ENCODE data around the gene JAK3.

The JAK3 gene

DNA sequence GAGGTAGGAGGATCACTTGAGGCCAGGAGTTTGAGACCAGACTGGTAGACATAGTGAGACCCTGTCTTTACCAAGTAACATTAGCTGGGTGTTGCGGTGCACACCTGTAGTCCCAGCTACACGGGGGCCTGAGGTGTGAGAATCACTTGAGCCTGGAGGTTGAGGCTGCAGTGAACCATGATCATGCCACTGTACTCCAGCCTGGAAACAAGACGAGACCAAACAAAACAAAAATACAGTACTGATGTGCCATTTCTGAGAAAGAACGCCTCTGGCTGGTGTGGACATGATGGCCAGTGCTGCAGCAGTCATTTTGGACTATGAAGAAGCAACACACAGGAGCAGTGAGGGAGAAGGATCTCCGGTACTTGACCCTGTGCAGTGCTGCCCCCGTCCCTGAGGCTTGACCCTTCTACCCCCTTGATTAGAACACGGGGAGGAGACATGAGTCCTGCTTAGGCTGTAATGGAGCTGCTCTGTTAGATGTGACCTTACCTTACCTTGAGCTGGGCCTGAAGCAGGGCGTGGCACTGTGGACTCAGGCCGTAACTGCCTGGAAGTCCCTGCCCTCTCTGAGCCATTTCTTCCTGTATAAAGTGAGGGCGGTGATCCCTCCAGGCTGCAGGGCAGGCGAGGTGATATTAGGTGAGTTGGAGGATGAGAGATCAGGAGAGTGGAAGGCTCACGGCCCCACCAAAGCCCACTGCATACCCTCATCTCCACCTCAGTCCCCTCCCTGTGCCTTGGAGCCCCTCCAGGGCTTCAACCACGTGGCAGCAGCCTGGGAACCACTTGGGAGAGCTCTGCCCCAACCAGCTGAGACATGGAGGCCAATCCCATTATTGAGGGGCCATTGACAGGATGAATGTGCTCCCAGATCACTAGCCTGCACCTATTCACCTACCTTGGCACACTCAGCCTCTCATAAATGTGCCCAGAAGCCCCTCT is 17.9 kb upstream of the JAK3 start:
- no peak for DNase-seq

DNA sequence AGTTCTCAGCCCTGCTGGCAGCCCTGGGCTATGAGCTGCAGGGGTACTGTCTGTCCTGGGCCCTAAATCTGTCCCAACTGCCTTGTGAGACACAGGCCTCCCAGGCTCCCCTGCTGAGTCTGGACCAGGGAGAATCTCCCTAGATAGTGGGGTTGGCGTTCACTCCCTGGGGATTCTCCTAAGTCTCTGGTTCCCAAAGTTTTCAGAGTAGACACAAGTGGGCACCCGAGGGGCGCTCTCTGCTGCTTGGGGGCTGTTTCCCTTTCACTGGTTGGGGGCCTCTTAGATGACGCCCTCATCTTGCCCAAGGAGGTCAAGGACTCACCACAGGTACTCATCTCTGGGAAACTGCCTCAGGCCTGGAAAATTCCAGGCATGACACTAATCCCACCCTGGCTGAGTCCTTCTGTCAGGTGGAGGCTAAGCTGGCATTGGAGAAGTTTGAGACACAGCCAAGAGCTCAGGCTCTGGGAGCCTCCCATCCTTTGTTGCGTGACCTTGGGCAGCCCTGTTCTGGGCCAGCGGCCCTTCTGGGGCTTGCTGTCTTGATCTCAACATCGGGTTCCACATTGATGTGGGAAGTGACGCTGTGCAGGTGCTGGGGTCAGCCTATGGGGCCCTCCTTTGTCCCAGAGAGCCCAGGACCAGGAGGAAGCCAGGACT is 15.9 kb upstream of the JAK3 start:
- DNase-seq = no peak

DNA sequence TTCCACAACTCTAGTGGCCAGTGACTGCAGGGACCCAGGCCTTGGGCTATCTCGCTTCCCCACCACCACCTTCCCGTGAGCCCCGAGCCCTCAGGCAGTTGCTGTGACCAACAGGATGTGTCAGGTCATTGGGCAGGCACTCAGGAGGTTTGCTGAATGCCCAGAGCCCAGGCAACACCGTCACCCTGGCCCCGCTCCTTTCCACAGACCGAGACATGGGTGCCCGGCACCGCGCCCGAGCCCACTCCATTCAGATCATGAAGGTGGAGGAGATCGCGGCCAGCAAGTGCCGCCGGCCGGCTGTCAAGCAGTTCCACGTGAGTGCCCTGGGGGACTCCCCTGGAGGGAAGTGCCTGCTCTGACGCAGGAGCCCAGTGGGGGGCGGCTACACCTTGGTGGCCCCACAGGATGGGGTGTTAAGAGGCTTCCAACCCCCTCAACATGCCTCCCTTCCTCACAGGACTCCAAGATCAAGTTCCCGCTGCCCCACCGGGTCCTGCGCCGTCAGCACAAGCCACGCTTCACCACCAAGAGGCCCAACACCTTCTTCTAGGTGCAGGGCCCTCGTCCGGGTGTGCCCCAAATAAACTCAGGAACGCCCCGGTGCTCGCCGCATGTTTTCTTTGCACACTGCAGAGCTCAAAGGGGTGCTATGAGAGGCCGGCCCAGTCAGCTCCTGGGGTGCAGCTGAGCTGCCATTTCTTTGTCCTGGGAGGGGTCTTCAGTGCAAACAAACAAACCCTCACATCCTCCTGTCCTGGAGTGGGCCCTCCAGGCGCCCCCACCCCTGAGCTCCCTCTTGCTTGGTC is 15.1 kb upstream of the JAK3 start:
- DNase-seq = no peak

DNA sequence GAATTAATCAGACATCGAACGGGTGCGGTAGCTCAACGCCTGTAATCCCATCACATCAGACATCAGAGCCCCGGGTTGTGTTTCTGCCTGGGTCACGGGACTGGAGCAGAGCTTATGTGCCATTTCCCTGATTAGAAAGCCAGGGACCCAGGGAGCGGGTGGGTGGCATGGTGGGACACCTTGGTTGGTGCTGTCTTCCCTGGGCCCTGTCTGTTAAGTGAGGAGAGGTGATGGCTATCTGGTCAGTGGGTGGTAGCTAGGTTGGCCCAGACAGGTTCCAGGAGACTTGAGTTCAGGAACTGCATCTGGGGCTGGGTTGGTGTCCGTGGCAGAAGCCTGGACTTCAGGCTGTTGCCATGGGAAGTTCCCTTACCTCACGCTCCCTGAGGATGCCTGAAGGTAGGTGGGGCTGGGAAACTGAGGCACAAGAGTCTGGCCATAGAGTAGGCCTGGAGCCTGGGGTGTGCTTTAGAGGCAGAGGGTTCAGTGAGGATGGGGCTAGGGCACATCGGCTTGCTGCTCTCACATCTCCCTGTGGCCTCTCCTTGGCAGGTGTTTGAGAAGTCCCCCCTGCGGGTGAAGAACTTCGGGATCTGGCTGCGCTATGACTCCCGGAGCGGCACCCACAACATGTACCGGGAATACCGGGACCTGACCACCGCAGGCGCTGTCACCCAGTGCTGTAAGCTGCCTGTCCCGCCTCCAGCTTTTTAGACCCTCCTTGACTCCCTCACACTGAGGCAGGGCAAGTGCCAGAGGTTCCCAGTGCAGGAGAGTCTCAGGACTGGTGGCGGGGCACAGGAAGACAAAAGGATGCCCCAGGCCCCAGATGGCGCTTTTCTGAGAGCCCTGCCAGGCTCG is 14.0 kb upstream of the JAK3 start:
- no peak for DNase-seq

DNA sequence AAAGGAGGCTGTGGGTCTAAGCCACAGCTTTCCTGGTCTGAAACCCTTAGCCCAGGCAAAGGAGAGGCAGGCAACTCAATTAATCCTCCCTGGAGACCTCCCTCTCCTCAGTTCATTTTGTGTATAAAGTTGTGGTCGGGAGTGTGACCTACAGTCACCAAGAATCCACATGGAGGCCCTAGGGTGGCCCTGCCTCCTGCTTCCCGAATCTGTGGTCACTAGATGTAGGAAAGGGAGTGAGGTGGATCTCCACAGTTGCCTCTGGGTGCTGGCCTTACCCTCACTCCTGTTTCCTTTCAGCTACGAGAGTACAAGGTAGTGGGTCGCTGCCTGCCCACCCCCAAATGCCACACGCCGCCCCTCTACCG is 13.2 kb upstream of the JAK3 start:
- no peak for DNase-seq

DNA sequence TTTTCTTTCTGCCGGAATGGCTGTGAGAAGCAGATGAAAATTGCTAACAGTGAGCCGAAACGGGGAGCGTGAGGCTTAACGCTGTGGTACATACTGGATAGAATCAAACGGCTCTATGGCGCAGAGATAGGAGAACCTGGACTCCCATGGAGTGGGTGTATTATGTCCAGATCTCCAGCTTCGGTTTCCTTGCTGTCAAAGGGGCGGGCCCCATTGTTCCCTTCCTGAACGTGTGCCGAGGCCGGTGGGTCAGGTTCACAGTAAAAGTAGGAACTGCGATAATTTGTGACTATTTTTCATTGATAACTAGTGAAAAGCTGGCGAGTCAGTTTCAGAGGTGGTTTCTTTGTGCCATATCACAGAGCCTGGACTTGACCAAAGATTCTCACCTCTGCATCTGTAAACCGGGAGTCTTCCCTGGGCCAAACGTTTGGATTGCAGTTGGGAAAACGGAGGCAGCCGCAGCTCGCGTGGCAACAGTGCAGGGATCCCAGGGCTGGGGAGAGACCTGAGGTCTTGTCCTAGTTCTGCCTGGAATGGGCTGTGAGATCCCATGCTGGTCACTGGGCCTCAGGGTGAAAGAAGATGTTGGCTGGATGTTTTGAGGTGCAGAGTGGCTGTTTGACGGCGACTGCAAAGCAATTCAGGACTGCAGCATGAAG is 12.7 kb upstream of the JAK3 start:
- no peak for DNase-seq

DNA sequence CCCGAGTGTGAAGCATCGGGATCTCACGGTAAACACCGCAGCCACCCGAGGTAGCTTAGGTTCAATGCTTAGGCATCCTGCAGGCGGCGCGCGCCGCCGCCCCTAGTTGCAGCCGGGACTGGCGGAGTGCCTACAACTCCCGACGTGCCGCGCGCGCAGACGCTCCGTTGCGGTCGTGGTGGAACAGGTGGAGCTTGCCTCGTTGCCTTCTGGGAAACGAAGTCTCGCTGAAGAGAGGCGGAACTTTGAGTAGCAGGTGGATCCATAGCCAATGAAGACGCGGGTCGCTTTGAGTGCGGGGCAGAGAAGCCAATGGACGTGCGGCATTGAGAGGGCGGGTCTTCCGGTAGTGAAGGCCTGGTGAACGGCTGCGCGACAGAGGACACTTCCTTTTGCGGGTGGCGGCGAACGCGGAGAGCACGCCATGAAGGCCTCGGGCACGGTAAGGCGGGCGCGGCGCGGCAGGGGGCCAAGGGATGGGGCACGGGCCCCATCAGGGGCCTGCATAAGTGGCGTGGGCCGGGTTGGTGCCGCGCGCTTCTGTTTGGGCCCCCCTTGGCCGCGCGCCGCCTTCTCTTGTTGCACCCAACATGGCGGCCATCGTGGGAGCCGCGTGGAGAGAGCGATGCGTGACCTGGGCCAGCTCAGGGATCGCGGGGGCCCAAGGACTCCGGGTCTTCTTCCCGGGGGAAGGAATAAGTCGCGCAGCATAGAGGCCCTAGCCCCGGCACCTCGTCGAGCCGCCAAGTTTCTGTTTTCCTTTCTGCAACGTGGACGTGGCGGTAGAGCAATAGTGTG is 11.9 kb upstream of the JAK3 start, which contains the start of gene RPL18A:
Gene RPL18A (plus strand): TSS at position 378 of the 798 bp plus-strand sequence. CDS start 47 bp downstream, at position 425.
- DNase-seq = peak; percentile 99

DNA sequence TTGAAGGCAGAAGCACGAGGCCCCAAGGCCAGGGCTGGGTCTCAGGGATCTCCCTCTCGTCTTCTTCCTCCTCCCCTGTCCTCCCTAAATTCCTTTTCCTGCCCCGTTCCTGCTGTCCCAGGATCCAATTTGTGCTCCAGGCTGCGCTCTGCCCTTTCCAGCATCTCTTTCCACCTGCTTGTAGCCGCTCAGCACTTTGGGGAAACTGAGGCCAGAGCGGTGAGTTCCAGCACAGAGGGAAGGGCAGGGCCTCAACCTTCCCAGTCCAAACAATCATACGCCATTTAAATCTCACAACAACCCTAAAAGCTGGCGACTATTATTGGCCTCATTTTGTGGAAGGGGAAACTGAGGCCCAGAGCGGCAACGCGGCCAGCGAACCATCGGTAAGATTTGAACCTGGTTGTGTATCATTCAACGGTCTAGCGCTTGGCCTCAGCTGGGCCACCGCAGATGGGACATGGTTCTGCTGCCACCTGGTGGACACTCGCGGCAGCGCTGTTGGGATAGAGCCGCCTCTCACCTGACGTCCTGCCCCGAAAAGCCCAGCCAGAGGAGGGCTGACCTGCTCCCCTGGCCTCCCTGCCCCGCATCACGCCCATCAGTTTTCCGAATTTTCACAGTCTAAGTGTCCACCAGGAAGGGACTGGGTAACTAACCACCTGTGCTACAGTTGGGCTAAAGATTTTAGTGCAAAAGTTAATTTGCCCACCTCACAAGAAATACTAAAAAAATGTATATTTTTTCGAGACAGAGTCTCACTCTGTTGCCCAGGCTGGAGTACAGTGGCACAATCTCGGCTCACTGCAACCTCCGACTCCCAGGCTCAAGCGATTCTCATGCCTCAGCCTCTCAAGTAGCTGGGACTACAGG is 7.7 kb upstream of the JAK3 start:
- DNase-seq = peak; percentile 61 to 69

DNA sequence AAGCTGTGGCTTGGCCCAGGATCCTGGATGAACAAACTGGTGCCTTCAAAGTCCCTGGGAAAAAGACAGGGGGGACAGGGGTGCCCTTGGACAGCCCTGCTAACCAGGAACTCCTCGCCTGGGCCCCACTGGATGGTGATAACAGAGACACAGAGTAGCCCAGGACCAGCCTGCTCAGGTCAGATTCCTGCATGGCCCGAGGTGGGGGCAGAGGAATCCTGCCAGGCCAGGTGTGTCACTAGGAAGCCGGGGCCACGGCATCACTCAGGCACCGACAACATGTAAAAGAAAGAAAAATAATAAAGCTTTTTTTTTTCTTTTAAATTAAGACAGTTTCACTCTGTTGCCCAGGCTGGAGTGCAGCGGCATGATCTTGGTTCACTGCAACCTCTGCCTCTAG is 6.3 kb upstream of the JAK3 start:
- no peak for DNase-seq

DNA sequence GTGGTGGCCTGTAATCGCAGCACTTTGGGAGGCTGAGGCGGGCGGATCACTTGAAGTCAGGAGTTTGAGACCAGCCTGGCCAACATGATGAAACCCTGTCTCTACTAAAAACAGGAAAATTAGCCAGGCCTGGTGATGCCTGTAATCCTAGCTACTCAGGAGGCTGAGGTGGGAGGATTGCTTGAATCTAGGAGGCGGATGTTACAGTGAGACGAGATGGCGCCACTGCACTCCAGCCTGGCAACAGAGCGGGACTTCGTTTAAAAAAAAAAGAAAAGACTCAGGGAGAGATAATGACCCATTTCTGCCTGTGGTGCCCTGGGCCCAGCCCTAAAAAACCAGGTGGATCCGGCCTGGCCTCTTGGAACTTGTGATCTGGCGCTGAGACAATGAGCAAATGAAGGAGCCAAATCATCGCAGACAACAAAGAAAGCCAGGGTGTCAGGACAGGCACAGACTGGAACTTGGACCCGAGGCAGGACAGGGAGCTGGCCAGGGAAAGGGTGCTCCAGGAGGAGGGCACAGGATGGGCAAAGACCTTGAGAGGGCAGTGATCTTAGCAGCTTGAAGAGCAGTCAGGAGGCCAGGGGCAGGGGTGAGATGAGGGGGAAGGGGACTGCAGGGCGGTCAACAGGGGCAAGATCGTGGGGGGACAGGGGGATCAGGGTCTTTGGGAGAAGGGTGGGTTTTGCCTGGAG is 962 bp upstream of the JAK3 start:
- DNase-seq = no peak

DNA sequence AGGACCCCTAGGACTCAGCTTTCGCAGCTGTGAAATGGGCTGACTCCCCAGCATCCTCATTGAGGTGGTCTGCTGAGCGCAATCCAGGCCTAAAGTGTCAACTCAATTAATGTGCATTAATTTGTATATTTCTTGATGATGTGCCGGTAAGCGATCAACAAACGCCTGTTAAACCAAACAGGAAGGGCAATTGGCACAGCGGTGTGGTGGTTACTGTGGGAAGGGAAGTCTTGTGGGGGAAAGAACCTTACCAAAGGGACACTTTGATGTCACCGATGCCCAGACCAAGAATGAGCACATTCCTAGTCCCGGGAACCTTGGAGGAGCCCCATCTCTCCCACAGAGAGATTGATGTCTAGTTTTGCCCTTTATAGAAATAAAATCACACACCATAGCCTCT is 1.6 kb downstream of the JAK3 start:
- no peak for DNase-seq

DNA sequence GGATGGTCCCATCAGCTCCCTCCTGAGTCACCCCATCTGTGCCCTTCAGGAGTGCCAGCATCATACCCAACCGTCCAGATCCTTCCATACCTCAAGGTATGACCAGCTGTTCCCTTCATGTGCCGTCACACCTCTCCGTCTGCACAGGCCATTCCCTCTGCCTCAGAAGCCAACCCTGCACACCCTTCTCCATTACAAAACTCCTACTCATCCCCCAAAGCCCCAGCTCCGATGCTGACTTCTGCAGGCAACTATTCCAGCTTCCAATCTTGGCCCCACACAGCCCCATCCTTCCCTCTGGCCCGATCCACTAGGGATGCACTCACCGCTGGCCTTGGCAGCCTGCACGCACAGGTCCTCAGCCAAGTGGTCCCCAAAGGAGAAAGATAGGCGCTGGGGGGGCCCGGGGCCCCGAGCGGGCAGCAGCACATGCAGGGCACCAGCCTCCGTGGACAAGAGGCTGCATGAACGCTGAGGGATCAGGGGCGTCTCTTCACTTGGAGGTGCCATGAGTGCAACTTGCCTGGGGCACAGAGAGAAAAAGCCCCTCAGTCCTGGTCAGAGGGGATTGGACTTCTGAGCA is 3.8 kb downstream of the JAK3 start:
- DNase-seq = no peak

DNA sequence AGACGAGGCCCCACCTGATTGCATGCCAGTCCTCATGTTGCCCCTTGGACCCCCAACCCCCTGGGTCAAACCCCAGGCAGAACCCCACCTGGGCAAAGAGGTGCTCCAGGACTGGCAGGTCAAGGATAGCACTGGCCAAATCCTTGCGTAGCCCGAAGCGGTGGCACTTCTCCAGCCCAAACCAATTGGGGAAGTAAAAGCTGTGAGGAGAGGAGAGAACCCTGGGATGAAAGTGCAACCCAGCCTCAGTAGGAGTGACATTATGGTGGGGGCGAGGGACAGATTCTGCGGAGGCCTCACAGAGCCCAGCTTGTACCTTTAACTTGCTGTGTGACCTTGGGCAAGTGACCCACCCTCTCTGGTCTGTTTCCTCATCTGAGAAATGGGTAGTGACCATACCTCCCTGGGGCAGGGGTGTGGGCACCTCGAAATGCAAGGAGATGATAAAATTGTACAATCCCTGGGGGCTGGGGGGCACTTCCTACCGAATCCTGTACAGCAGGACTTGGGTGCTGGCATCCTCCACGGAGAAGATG is 4.4 kb downstream of the JAK3 start:
- DNase-seq = no peak

DNA sequence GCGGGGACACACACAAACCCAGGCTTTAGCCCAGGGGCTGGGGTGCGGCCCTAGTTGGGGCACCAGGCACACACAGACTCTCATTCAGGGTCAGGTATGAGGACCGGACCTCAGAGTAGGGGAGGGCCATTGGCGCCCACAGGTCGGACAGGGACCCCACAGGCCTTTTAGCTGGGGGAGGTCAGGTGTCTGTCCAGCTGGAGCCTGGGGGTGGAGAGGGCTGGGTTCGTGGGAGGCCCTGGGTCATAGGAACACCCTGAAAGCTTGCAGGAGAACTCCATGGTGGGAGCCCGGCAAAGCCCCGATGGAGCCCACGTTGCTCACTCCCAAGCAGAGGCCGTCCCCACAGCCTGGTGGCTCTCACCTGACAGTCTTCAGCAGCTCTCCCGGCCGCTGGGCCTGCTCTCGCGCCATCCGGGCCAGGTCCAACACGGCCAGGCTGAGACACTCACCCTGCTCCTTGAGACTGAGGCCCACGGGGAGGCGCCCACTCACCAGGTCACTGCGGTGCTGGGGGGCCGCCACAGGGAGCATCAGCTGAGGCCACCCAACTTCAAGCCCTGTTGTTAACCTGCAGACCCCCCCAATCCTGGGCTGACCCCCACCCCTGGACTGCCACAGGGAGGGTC is 5.0 kb downstream of the JAK3 start:
- DNase-seq = no peak

DNA sequence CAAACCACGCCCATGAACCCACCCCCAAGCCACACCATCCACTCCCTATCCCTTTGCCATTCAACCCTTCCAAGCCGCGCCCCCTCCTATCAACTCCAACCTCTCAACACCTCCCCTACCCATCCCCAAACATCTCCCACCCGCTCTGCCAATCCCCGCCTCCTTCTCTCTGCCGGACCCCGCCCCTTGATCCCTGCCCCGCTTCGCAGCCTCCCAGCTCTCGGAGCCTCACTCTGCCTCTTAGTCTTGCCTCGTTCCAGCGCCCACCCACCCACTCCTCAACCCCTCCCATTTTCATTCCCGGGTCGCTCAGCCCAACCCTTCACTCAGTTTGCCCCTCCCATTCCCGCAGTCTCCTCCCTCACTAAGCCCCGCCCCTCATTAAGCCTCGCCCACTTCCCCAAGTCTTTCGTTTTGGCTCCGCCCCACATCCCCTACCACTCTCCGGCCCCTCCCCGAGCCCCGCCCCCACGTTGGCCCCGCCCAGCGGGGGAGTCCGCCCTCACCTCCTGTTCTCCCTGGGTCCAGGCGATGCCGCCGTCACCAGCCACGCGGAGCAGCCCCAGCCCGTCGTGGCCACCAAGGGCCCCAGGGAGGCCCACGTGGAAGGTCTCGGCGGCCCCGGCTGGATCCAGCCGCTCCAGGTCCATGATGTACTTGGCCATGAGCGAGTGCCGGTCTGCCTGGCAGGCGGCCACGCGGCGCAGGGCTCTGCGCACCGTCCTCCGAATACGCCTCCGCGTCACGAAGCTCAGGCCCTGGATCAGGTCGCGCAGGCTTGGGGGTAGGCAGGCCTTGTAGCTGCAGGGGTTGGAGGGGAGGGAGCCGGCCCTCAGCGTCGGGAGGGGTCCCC is 5.7 kb downstream of the JAK3 start:
- no peak for DNase-seq

DNA sequence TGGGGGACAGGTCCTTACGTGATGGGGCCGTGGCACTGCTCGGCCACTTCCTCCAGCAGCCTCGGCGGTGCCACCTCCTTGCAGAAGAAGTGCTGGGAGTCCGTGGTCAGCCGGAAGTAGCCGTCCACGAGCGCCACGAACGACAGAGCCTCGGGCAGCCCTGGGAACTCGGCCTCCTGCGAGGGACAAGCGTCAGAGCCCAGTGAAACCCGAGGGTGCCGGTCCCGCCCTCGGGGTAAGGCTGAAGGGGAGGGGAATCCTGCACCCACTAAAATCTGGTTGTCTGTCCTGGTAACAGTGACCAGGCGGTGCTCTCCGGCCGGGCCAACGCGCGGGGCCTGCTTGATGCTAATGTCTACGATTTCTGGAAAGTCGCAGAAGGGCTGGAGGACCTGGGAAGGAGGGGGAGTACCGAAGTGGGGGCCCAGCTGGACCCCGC is 6.4 kb downstream of the JAK3 start:
- no peak for DNase-seq

DNA sequence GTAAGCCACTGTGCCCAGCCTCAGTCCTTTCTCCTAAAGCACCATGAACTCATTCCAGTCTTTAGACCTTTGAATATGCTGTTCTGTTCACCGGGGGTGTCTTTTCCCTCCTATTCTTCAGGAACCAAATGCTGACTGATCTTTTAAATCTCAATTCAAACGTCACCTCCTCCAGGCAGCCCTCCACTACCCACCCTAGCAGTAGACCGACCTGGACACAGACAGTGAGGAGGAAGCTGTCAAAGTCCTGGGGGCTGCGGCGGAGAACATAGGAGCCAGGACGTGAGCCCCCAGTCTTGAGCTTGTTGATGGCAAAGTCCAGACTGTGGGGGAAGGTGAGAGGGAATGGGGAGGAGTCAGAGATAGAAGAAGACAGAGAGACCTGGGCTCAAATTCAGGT is 7.8 kb downstream of the JAK3 start:
- no peak for DNase-seq
